Measurements from ENCODE around the gene EEA1.

The EEA1 gene

GRCh38 chr12:92765871-92766270 is 163.2 kb downstream of the EEA1 start:
- Histone ChIP-seq H3K27ac (ENCODE audit: extremely low read depth, low read depth, low read length) (no peak overlapping the region), H3K4me1 (ENCODE audit: control insufficient read depth, insufficient read depth, low read length) (no peaks in the 10 kb centered on the region), H3K36me3 (ENCODE audit: control insufficient read depth in 2 of 2, insufficient read depth in 1 of 2, low read length in 2 of 2) (no peaks in the 10 kb centered on the region), H3K9me3 (ENCODE audit: control insufficient read depth, insufficient read depth, low read depth, low read length) (no peaks in the 10 kb centered on the region), H3K4me3 (ENCODE audit: low read depth, low read length) (no peak overlapping the region)
- TF ChIP-seq MYNN (tag by site-specific recombination; IDR thresholded peaks at IDR 0.05; ENCODE audit: borderline replicate concordance) = no peak
- no peak for TF ChIP-seq SP3 (tag by site-specific recombination; IDR thresholded peaks at IDR 0.05)
- no peak for TF ChIP-seq KLF9 (tag by site-specific recombination; IDR thresholded peaks at IDR 0.05; ENCODE audit: low read depth)
- no peak for TF ChIP-seq ZNF555 (tag by site-specific recombination; conservative IDR thresholded peaks at IDR 0.05)
- TF ChIP-seq HIC1 (tag by site-specific recombination; IDR thresholded peaks at IDR 0.05) = no peak
- ChIA-PET POLR2A (no interaction called here), CTCF (interaction anchor here (0.6 to 1.6 kb wide), 2 partner anchors 11 to 19 kb away, joined by 4 read pairs; no protein-coding TSS in a partner anchor)

- H3K9me3 ChIP-seq (ENCODE audit: control insufficient read depth, insufficient read depth, low read depth, low read length) = no peaks in the 10 kb centered on the region
- CTCF ChIA-PET = interaction anchor here (0.6 to 1.6 kb wide), 3 partner anchors 20 to 1163 kb away, joined by 3 to 4 read pairs (median 3); no protein-coding TSS in a partner anchor
- POLR2A ChIA-PET = no interaction called here
- H3K27ac ChIP-seq (ENCODE audit: extremely low read depth, low read depth, low read length) = no peak overlapping the region
- H3K4me1 ChIP-seq (ENCODE audit: control insufficient read depth, insufficient read depth, low read length) = no peaks in the 10 kb centered on the region
- TF ChIP-seq ZNF654 (tag by site-specific recombination; IDR thresholded peaks at IDR 0.05; ENCODE audit: low read depth) (no peak), ZNF777 (tag by site-specific recombination; IDR thresholded peaks at IDR 0.05; ENCODE audit: borderline replicate concordance) (no peak), ZNF521 (tag by site-specific recombination; IDR thresholded peaks at IDR 0.05) (no peak), YY2 (tag by site-specific recombination; IDR thresholded peaks at IDR 0.05) (no peak), ZSCAN16 (tag by site-specific recombination; IDR thresholded peaks at IDR 0.05) (no peak), KLF7 (tag by site-specific recombination; IDR thresholded peaks at IDR 0.05; ENCODE audit: borderline replicate concordance) (no peak), ZNF146 (tag by site-specific recombination; IDR thresholded peaks at IDR 0.05) (no peak), ZNF449 (tag by site-specific recombination; IDR thresholded peaks at IDR 0.05) (no peak), FEZF1 (tag by site-specific recombination; IDR thresholded peaks at IDR 0.05) (no peak), MZF1 (tag by site-specific recombination; IDR thresholded peaks at IDR 0.05; ENCODE audit: borderline replicate concordance) (no peak), ZNF580 (tag by site-specific recombination; IDR thresholded peaks at IDR 0.05) (no peak), ZNF398 (tag by site-specific recombination; IDR thresholded peaks at IDR 0.05) (no peak), MYNN (tag by site-specific recombination; IDR thresholded peaks at IDR 0.05; ENCODE audit: borderline replicate concordance) (no peak), ZNF2 (tag by site-specific recombination; IDR thresholded peaks at IDR 0.05) (no peak), ELK4 (IDR thresholded peaks at IDR 0.05; ENCODE audit: borderline replicate concordance, low read depth, low read length) (no peak), ZNF544 (tag by site-specific recombination; IDR thresholded peaks at IDR 0.05) (no peak), ZSCAN5A (tag by site-specific recombination; IDR thresholded peaks at IDR 0.05) (no peak), ZNF76 (tag by site-specific recombination; IDR thresholded peaks at IDR 0.05; ENCODE audit: borderline replicate concordance, low read depth) (no peak)
- H3K36me3 ChIP-seq (ENCODE audit: control insufficient read depth in 2 of 2, insufficient read depth in 1 of 2, low read length in 2 of 2) = no peaks in the 10 kb centered on the region
- no peak overlapping the region for H3K4me3 ChIP-seq (ENCODE audit: low read depth, low read length)
Observed at GRCh38 chr12:92764831-92765230, 164.3 kb downstream of the EEA1 start.

Measured in HEK293 (cell line).